ENCODE results near the gene MARCO.

DNA sequence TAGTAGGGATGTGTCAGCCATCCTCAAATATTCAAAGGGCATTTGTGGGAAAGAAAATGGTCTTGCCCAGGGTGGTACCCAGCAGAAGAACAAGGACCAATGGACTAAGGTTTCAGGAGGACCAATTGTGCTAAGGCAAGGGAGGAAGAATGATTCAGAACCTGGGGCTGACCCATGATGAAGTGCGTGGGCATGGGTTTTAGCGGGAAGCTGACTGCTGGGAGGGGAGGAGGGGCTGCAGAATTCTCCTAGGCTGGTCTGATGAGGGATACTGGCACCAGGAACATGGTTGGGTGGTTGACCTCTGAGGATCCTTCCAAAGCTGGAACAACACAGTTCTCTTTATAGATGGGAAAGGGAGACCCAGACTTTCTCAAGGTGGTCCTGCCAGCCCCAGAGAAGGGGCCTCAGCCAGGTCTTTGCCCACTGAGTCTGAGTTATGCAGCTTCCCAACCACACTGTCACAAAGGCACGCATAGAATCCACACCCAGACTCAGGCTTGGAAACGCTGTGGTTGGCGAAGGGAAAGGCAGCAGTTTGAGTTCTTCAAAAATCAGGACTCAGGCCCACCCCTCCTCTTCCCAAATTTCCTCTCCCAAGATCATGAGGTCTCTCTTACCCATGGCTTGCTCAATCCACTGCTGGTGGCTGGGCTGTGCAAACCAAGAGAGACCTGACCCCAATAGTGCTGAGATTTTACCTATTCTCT is 37.3 kb downstream of the MARCO start:
- TF ChIP-seq, protein P1, sequence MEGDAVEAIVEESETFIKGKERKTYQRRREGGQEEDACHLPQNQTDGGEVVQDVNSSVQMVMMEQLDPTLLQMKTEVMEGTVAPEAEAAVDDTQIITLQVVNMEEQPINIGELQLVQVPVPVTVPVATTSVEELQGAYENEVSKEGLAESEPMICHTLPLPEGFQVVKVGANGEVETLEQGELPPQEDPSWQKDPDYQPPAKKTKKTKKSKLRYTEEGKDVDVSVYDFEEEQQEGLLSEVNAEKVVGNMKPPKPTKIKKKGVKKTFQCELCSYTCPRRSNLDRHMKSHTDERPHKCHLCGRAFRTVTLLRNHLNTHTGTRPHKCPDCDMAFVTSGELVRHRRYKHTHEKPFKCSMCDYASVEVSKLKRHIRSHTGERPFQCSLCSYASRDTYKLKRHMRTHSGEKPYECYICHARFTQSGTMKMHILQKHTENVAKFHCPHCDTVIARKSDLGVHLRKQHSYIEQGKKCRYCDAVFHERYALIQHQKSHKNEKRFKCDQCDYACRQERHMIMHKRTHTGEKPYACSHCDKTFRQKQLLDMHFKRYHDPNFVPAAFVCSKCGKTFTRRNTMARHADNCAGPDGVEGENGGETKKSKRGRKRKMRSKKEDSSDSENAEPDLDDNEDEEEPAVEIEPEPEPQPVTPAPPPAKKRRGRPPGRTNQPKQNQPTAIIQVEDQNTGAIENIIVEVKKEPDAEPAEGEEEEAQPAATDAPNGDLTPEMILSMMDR (conservative IDR thresholded peaks at IDR 0.05; ENCODE audit: low read depth in 2 of 2) = no peak
- TF ChIP-seq ETS1 (IDR thresholded peaks at IDR 0.05) (no peak), JUNB (IDR thresholded peaks at IDR 0.05; ENCODE audit: unreplicated experiment) (no peak), EZH2phosphoT487 (IDR thresholded peaks at IDR 0.05; ENCODE audit: unreplicated experiment) (no peak)
